Measurements from ENCODE around the gene GTPBP8. TPM values are rescaled to one million over a fixed set of nuclear protein-coding genes. Genes with fewer than 3 reads are reported as not detected.

GTPBP8 gene
- total RNA-seq, 1 experiment from 2014 or later = 29.8 TPM

DNA sequence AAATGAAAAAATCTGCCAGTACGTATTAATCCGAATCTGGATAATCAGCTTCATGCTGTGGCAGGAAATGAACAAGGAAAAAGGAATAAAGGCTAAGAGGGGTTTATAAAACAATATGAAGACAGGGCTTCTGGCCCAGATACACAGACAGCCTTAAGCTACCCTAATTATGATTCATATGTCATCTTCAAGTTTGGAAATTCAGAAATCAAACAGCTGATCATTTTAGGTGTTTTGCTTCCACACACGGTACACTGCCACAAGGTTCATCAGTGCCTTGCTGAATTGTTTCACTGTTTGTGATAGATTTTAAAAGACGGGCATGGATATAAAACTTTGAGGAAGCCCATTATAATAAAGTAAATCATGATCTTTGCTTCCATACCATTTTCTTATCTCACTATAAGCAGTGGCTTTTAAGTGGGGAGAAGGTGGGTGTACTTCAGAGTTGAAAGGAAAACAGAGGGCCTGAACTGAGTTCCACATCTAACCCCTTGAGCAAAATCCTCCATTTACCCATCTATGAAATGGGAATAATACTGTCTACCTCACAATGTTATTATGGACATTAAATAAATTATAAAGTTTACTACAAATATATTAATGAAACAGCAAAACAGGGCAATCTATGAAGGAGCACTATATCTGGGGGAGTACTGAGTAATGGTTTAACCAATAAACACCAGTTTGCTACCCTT, 15.7 kb downstream of the GTPBP8 start:
- no peak for TF ChIP-seq CTCF (conservative IDR thresholded peaks at IDR 0.05)
- Histone ChIP-seq H3K56ac (ENCODE audit: insufficient read length, low read depth, low read length) (no peak overlapping the region), H4K8ac (replicated peaks; ENCODE audit: insufficient read length, low read depth, low read length) (no peak overlapping the region), H2BK120ac (ENCODE audit: low read depth, low read length, poor library complexity, severe bottlenecking) (no peak overlapping the region), H3K23ac (ENCODE audit: insufficient read length, low read depth, low read length) (no peak overlapping the region), H3K4me2 (ENCODE audit: insufficient read depth, insufficient read length, low read length) (no peak overlapping the region), H3T11ph (ENCODE audit: low read length) (no peak overlapping the region), H4K20me1 (ENCODE audit: control insufficient read depth, insufficient read depth, insufficient read length) (no peaks in the 10 kb centered on the region), H4K5ac (ENCODE audit: insufficient read length, low read depth, low read length) (no peak overlapping the region), H3K9me3 (ENCODE audit: control insufficient read depth, low read depth, low read length) (no peaks in the 10 kb centered on the region), H2BK15ac (ENCODE audit: low read depth, low read length) (no peak overlapping the region), H3K9ac (ENCODE audit: extremely low read depth, insufficient read length, low read length) (no peak overlapping the region), H3K79me1 (ENCODE audit: insufficient read depth, low read depth, low read length, poor library complexity, severe bottlenecking) (no peaks in the 10 kb centered on the region), H2BK20ac (ENCODE audit: low read depth, low read length, poor library complexity, severe bottlenecking) (no peak overlapping the region), H3K4ac (ENCODE audit: low read depth, low read length) (no peak overlapping the region), H4K91ac (ENCODE audit: insufficient read length, low read depth, low read length) (no peak overlapping the region), H2BK12ac (ENCODE audit: insufficient read length, low read depth, low read length) (no peak overlapping the region), H3K23me2 (ENCODE audit: insufficient read length, low read depth, low read length, poor library complexity, severe bottlenecking) (no peaks in the 10 kb centered on the region), H3K27ac (ENCODE audit: insufficient read length, low read depth, low read length) (no peak overlapping the region), H3K18ac (ENCODE audit: insufficient read length, low read depth, low read length) (no peak overlapping the region), H2AK5ac (ENCODE audit: insufficient read length, low read length) (no peak overlapping the region), H2BK5ac (ENCODE audit: insufficient read length, low read length) (no peak overlapping the region), H3K27me3 (ENCODE audit: insufficient read depth, low read length) (no peaks in the 10 kb centered on the region), H3K79me2 (ENCODE audit: insufficient read depth, low read length) (0 out of 2 replicates have a peak, but pooled peaks cover 1% of the 10 kb centered on the region), H3K4me1 (ENCODE audit: insufficient read depth, low read length) (no peaks in the 10 kb centered on the region; the same call in 1 of the 2 replicates), H2AFZ (ENCODE audit: low read length) (no peak overlapping the region), H3K14ac (ENCODE audit: insufficient read depth, low read length) (no peak overlapping the region)
- DNase-seq = no peak
- WGBS (ENCODE audit: extremely low coverage, insufficient read length, low lambda C conversion rate) = no CpG with 5 or more reads among the region's 4 CpGs
- Mint-ChIP-seq H3K4me3 (no peak overlapping the region), H3K27me3 (ENCODE audit: low read depth) (no peaks in the 10 kb centered on the region), H3K4me1 (peaks cover 6 to 8% of the 10 kb centered on the region in 2 experiments), H3K36me3 (ENCODE audit: insufficient read depth in 1 of 3, low read depth in 3 of 3) (peaks cover 16 to 90% (median 69%) of the 10 kb centered on the region in 3 experiments; a peak in 6 of 7 replicates), H3K9me3 (no peaks in the 10 kb centered on the region), H3K27ac (0 out of 7 replicates have a peak overlapping the region, but pooled peaks of 1 of the 3 experiments have one; percentile 70)

Data from H9 (cell line).